Ovary (tissue), 9 donors: Measurements from ENCODE around the gene EPS8L2. TPM values are rescaled to one million over a fixed set of nuclear protein-coding genes. Genes with fewer than 3 reads are reported as not detected.

Source experiments
- DNase-seq, 5 donors: peaks; one replicate each; pipeline ENCODE4 v3.0.0-alpha.2; 2019 to 2020
- H3K27ac ChIP-seq, 2 donors: fragments of 200-600 bp; one replicate each; pipeline versions ENCODE4 v1.5.1 to v1.8.0; 2019 to 2022
- H3K27me3 ChIP-seq: fragments of 200-600 bp; one replicate; pipeline ENCODE4 v1.8.0; 2022
- H3K36me3 ChIP-seq: fragments of 200-600 bp; sonication (generic); one replicate; pipeline ENCODE4 v1.5.1; 2019
- H3K4me1 ChIP-seq: one replicate; pipeline ENCODE4 v1.8.1; 2013; ENCODE audit warnings: mild to moderate bottlenecking, moderate library complexity; ENCODE audit not compliant: insufficient read depth
- H3K4me3 ChIP-seq: fragments of 200-600 bp; sonication (generic); one replicate; pipeline ENCODE4 v1.5.1; 2017
- H3K9me3 ChIP-seq, 2 donors: fragments of 200-600 bp in 1 of 2; sonication (generic) in 1 of 2; one replicate each; pipeline versions ENCODE4 v1.5.1 to v1.8.1; 2013 to 2019; ENCODE audit warnings: mild to moderate bottlenecking in 1 of 2, moderate library complexity in 1 of 2
- EP300 ChIP-seq: sonication (generic); formaldehyde crosslinking; IDR thresholded peaks from one replicate; pipeline ENCODE4 v1.6.1; 2017; ENCODE audit warnings: antibody characterized with exemption
- POLR2A ChIP-seq: fragments of 450-650 bp; IDR thresholded peaks from one replicate; pipeline ENCODE4 v1.6.1; 2017; ENCODE audit warnings: antibody characterized with exemption, mild to moderate bottlenecking, moderate library complexity
- WGBS, 3 donors: extraction: QIAGEN DNeasy Blood & Tissue Kit in 1 of 3; methylation state at CpG; one replicate each; pipeline versions ENCODE4 v1.1.5 to v1.1.7; 2013 to 2017; 5-methylcytosine and 5-hydroxymethylcytosine counted together
- intact Hi-C, 4 donors: fragments of 100-400 bp; cut with DNase I; formaldehyde crosslinking; loops; one replicate each; pipeline versions ENCODE4 v1.11.0 to v1.15.1; 2022 to 2023
- polyA plus RNA-seq, 2 donors: library from polyadenylated mRNA; stranded (reverse); fragments of 200-250 nt in 1 of 2; fragments of 350-450 nt in 1 of 2; fragmentation: Illumina TruSeq in 1 of 2; extraction: RNeasy Lipid Tissue Mini Kit (QIAGEN cat#74804) in 1 of 2; gene quantifications; one replicate each; pipeline ENCODE4 v1.2.3, GENCODE V29; 2013 to 2014
- total RNA-seq, 7 donors: library from RNA; depleted of rRNA in 2 of 7; stranded (reverse); fragments of >200 nt in 2 of 7; fragmentation: NEBNext Ultra II Directional in 3 of 7; extraction: Animal tissue kit (Norgen Biotek cat#: 25700) in 3 of 7; gene quantifications; one replicate each; pipeline versions ENCODE4 v1.1.0 to v1.2.4, GENCODE V29; 2016 to 2023
- TF ChIP-seq, protein P1 (sequence below), 3 donors: fragments of 450-650 bp in 2 of 3; fragments of 200-600 bp in 1 of 3; IDR thresholded peaks; one replicate each; pipeline versions ENCODE4 v1.5.1 to v1.8.0; 2016 to 2022; ENCODE audit warnings: antibody characterized with exemption in 3 of 3, mild to moderate bottlenecking in 1 of 3
- donor health status: DM: no; HTN: no; CAD: no; lungs with moderate emphysema.
- donor health status: DM: no; HTN: no; CAD: no.
- donor health status: Bipolar disorder and iron deficiency.
- donor health status: DM: yes; HTN: yes; CAD: no.
- donor health status: DM: no; HTN: no; CAD: no.
- donor health status: DM: yes; HTN: yes; CAD: no.

Gene EPS8L2
- total and polyA plus RNA-seq, 9 donors: 5.9 to 57.9 (median 33.3) TPM

GRCh38 chr11:694563-695287, 11.3 kb upstream of the EPS8L2 start, which contains the start of gene DEAF1:
Gene DEAF1 (minus strand): TSS chr11:695222. CDS start chr11:695047, 175 bp downstream.
- peak; percentile 99 to 100 (median 100) for DNase-seq
- Histone ChIP-seq H3K36me3 (no peaks in the 10 kb centered on the region), H3K27ac (peak within 1 kb of the TSS; percentile 99 to 100), H3K27me3 (no peaks in the 10 kb centered on the region), H3K4me3 (peak within 1 kb of the TSS; percentile 100), H3K4me1 (peaks cover 13% of the 10 kb centered on the region), H3K9me3 (no peaks in the 10 kb centered on the region)
- intact Hi-C loops: no loop called here
- 1 to 2% (median 2%) methylated on average over 65 to 103 of the region's 103 CpGs for WGBS, 3 donors
- TF ChIP-seq POLR2A (peak; percentile 13), EP300 (no peak)
- TF ChIP-seq, protein P1, sequence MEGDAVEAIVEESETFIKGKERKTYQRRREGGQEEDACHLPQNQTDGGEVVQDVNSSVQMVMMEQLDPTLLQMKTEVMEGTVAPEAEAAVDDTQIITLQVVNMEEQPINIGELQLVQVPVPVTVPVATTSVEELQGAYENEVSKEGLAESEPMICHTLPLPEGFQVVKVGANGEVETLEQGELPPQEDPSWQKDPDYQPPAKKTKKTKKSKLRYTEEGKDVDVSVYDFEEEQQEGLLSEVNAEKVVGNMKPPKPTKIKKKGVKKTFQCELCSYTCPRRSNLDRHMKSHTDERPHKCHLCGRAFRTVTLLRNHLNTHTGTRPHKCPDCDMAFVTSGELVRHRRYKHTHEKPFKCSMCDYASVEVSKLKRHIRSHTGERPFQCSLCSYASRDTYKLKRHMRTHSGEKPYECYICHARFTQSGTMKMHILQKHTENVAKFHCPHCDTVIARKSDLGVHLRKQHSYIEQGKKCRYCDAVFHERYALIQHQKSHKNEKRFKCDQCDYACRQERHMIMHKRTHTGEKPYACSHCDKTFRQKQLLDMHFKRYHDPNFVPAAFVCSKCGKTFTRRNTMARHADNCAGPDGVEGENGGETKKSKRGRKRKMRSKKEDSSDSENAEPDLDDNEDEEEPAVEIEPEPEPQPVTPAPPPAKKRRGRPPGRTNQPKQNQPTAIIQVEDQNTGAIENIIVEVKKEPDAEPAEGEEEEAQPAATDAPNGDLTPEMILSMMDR (IDR thresholded peaks at IDR 0.05): no peak

GRCh38 chr11:695288-695537, 10.8 kb upstream of the EPS8L2 start:
- Histone ChIP-seq H3K36me3 (no peaks in the 10 kb centered on the region), H3K9me3 (no peaks in the 10 kb centered on the region), H3K4me3 (peak overlapping the region; percentile 100), H3K4me1 (peaks cover 13% of the 10 kb centered on the region), H3K27me3 (no peaks in the 10 kb centered on the region), H3K27ac (peak overlapping the region; percentile 99 to 100)
- intact Hi-C loops: no loop called here
- WGBS, 3 donors: 1 to 2% (median 1%) methylated on average over 14 to 25 of the region's 25 CpGs
- no peak for TF ChIP-seq EP300
- no peak for TF ChIP-seq POLR2A
- TF ChIP-seq, protein P1 (IDR thresholded peaks at IDR 0.05): no peak
- DNase-seq: no peak

GRCh38 chr11:695538-696248, 10.3 kb upstream of the EPS8L2 start, which contains the start of gene TMEM80:
Gene TMEM80 (plus strand): TSS chr11:695816. CDS start chr11:695828, 12 bp downstream.
- H3K36me3 ChIP-seq: no peaks in the 10 kb centered on the region
- TF ChIP-seq, protein P1 (IDR thresholded peaks at IDR 0.05): no peak
- peak; percentile 41 for TF ChIP-seq POLR2A
- TF ChIP-seq EP300: no peak
- no peaks in the 10 kb centered on the region for H3K9me3 ChIP-seq
- peak within 1 kb of the TSS; percentile 100 for H3K4me3 ChIP-seq
- peaks cover 13% of the 10 kb centered on the region for H3K4me1 ChIP-seq
- 0 to 1% (median 0%) methylated on average over 28 to 101 of the region's 101 CpGs for WGBS, 3 donors
- intact Hi-C loops: no loop called here
- H3K27ac ChIP-seq: peak within 1 kb of the TSS; percentile 99 to 100
- no peaks in the 10 kb centered on the region for H3K27me3 ChIP-seq
- peak; percentile 99 to 100 (median 99) for DNase-seq

DNA sequence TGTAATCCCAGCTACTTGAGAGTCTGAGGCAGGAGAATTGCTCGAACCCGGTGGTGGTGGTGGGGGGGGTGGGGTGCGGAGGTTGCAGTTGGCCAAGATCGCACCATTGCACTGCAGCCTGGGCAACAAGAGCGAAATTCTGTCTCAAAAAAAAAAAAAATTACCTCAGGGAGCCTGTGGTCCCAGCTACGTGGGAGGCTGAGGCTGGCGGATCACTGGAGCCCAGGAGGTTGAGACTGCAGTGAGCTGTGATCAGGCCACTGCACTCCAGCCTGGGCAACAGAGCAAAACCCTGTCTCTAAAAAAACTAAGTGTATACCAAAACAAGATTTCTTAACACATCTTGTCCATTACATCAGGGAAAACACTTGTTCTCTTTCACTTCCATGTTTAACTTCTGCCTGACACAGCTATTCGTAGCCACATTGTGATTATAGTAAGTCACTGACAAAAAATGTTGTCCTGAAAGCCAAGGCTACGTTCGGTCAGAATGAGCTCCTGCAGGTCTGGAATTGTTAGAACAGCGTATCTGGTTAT, 9.0 kb upstream of the EPS8L2 start:
- intact Hi-C loops: no loop called here
- H3K9me3 ChIP-seq: no peaks in the 10 kb centered on the region
- TF ChIP-seq EP300 (no peak), POLR2A (no peak)
- TF ChIP-seq, protein P1 (IDR thresholded peaks at IDR 0.05): no peak
- peak in 1 of 5 donors; percentile 23 for DNase-seq
- 46 to 54% (median 53%) methylated on average over 11 of the region's 11 CpGs for WGBS, 3 donors
- H3K27ac ChIP-seq: peak overlapping the region in 1 of 2 donors; percentile 37
- H3K4me3 ChIP-seq: peak overlapping the region; percentile 100
- no peaks in the 10 kb centered on the region for H3K27me3 ChIP-seq
- no peaks in the 10 kb centered on the region for H3K36me3 ChIP-seq
- H3K4me1 ChIP-seq: peaks cover 13% of the 10 kb centered on the region
